PC-3 (cell line): ENCODE data around the gene TRUB2. TPM values are rescaled to one million over a fixed set of nuclear protein-coding genes. Genes with fewer than 3 reads are reported as not detected.

ENCODE experiments used
- ATAC-seq: fragments of 200-7000 bp; cut with Tn5 transposase; 2 replicates; pipeline ENCODE4 v1.9.1; 2020; ENCODE audit warnings: mild to moderate bottlenecking, moderate library complexity
- BruUV-seq: library from RNA; stranded (reverse); fragments of 400-500 nt; replicated peaks from 2 replicates; lab custom pipeline; 2021; lab: Mats Ljungman, UMichigan
- CTCF ChIA-PET: fragments of 300-600 bp; sonication (Branson Sonifier 250); formaldehyde crosslinking; loops from one replicate; lab custom pipeline; 2022; ENCODE audit warnings: antibody characterized with exemption; lab: Charles Lee
- POLR2A ChIA-PET: fragments of 300-600 bp; sonication (Branson Sonifier 250); formaldehyde crosslinking; loops from one replicate; lab custom pipeline; 2022; ENCODE audit warnings: antibody characterized with exemption; ENCODE audit not compliant: unreplicated experiment; lab: Charles Lee
- DNase-seq: peaks from one replicate; pipeline ENCODE4 v3.0.0-alpha.2; 2015
- H2AFZ ChIP-seq: fragments of 300-600 bp; sonication (generic); 2 replicates; pipeline ENCODE4 v1.6.0; 2016; ENCODE audit warnings: antibody characterized with exemption, low read length
- H3F3A ChIP-seq: fragments of 300-600 bp; sonication (generic); one replicate; pipeline ENCODE4 v1.6.0; 2017; ENCODE audit warnings: antibody characterized with exemption, low read length, control low read depth, mild to moderate bottlenecking; ENCODE audit not compliant: unreplicated experiment
- H3K27ac ChIP-seq: fragments of 300-600 bp; sonication (generic); 2 replicates; pipeline ENCODE4 v1.5.1; 2016; ENCODE audit warnings: mild to moderate bottlenecking, low read length
- H3K27me3 ChIP-seq: fragments of 300-600 bp; sonication (generic); 2 replicates; pipeline ENCODE4 v1.6.1; 2016; ENCODE audit warnings: low read length, mixed read lengths
- H3K36me3 ChIP-seq: fragments of 300-600 bp; sonication (generic); 2 replicates; pipeline ENCODE4 v1.6.1; 2016; ENCODE audit warnings: low read depth, mixed run types, low read length, mixed read lengths
- H3K4me1 ChIP-seq: fragments of 300-600 bp; sonication (generic); 2 replicates; pipeline ENCODE4 v1.5.1; 2016; ENCODE audit warnings: low read length; ENCODE audit not compliant: insufficient read depth
- H3K4me2 ChIP-seq: fragments of 300-600 bp; sonication (generic); 2 replicates; pipeline ENCODE4 v1.6.0; 2016; ENCODE audit warnings: low read length
- H3K4me3 ChIP-seq: fragments of 300-600 bp; sonication (generic); 2 replicates; pipeline ENCODE4 v1.5.1; 2016; ENCODE audit warnings: mild to moderate bottlenecking, low read length, mixed read lengths
- H3K79me2 ChIP-seq: fragments of 300-600 bp; sonication (generic); 2 replicates; pipeline ENCODE4 v1.6.1; 2017; ENCODE audit warnings: low read length, mixed read lengths
- H3K9ac ChIP-seq: fragments of 300-600 bp; sonication (generic); 2 replicates; pipeline ENCODE4 v1.6.0; 2016; ENCODE audit warnings: mild to moderate bottlenecking, low read length
- H3K9me2 ChIP-seq: fragments of 300-600 bp; sonication (generic); replicated peaks from 2 replicates; pipeline ENCODE4 v1.6.1; 2016; ENCODE audit warnings: mixed run types, low read length, mixed read lengths
- H3K9me3 ChIP-seq: fragments of 300-600 bp; sonication (generic); 2 replicates; pipeline ENCODE4 v1.6.1; 2016; ENCODE audit warnings: low read length, mixed read lengths
- H4K20me1 ChIP-seq: fragments of 300-600 bp; sonication (generic); 2 replicates; pipeline ENCODE4 v1.6.1; 2016; ENCODE audit warnings: low read length, mixed read lengths
- CTCF ChIP-seq: fragments of 300-600 bp; sonication (generic); conservative IDR thresholded peaks from 2 replicates; pipeline ENCODE4 v1.5.1; 2017; ENCODE audit warnings: antibody characterized with exemption, low read depth, mild to moderate bottlenecking, low read length
- EZH2 ChIP-seq: fragments of 300-600 bp; sonication (generic); IDR thresholded peaks from one replicate; pipeline ENCODE4 v1.6.1; 2017; ENCODE audit warnings: antibody characterized with exemption, mild to moderate bottlenecking, low read length; ENCODE audit not compliant: unreplicated experiment
- EZH2phosphoT487 ChIP-seq: fragments of 300-600 bp; sonication (generic); IDR thresholded peaks from 2 replicates; pipeline ENCODE4 v1.6.1; 2018; ENCODE audit warnings: mild to moderate bottlenecking, antibody characterized with exemption, low read length, borderline replicate concordance
- intact Hi-C: fragments of 100-400 bp; cut with micrococcal nuclease; formaldehyde crosslinking; loops from 2 replicates; pipeline ENCODE4 v1.9.0; 2023
- total RNA-seq: library from RNA; depleted of rRNA; stranded (reverse); fragments of >200 nt; gene quantifications from 2 replicates; pipeline ENCODE4 v1.2.3, GENCODE V29; 2014

Gene TRUB2
- total RNA-seq, 1 experiment from 2014 or later, result 24.9 TPM

DNA sequence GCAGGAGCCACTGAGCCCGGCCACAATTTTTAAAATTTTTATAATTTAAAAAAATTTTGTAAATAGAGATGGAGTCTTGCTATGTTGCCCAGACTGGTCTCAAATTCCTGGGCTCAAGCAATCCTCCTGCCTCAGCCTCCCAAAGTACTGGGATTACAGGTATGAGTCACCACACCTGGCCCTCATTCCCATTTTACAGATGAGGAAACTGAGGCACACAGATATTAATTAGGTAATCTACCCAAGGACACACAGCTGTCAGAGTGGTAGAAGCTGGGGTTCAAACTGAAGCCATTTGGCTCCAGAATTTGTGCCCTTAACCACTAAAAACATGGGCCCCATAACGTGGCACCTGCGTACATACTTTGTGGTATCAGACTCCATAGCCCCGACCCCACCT lies 7.5 kb downstream of the TRUB2 start:
- Histone ChIP-seq H3F3A (no peaks in the 10 kb centered on the region), H3K9me2 (no peaks in the 10 kb centered on the region), H3K4me2 (no peak overlapping the region), H2AFZ (no peak overlapping the region), H3K36me3 (peaks cover 6% of the 10 kb centered on the region; the same call in 1 of the 2 replicates), H3K79me2 (no peaks in the 10 kb centered on the region), H3K27ac (no peak overlapping the region), H3K27me3 (no peaks in the 10 kb centered on the region), H3K4me3 (no peak overlapping the region), H3K9ac (no peak overlapping the region), H3K4me1 (no peaks in the 10 kb centered on the region), H4K20me1 (no peaks in the 10 kb centered on the region), H3K9me3 (no peaks in the 10 kb centered on the region)
- intact Hi-C loops, result no loop called here
- no TSS peak for BruUV-seq
- ATAC-seq (no peak), DNase-seq (no peak)
- ChIA-PET POLR2A (no interaction called here), CTCF (no interaction called here)
- TF ChIP-seq CTCF (no peak), EZH2phosphoT487 (no peak), EZH2 (no peak)

GRCh38 chr9:128310461-128310860 lies 11.8 kb downstream of the TRUB2 start:
- Histone ChIP-seq H3K36me3 (peaks cover 11% of the 10 kb centered on the region; the same call in 1 of the 2 replicates), H3K9ac (no peak overlapping the region), H2AFZ (no peak overlapping the region), H3K9me3 (no peaks in the 10 kb centered on the region), H3K4me3 (no peak overlapping the region), H3K4me2 (no peak overlapping the region), H3K79me2 (no peaks in the 10 kb centered on the region), H4K20me1 (no peaks in the 10 kb centered on the region), H3K4me1 (peaks cover 18% of the 10 kb centered on the region), H3K27me3 (no peaks in the 10 kb centered on the region), H3K27ac (no peak overlapping the region), H3K9me2 (no peaks in the 10 kb centered on the region), H3F3A (no peaks in the 10 kb centered on the region)
- ChIA-PET POLR2A (no interaction called here), CTCF (no interaction called here)
- ATAC-seq (no peak), DNase-seq (no peak)
- intact Hi-C loops, result no loop called here
- no peak for TF ChIP-seq EZH2phosphoT487
- no peak for TF ChIP-seq CTCF
- TF ChIP-seq EZH2, result no peak
- no TSS peak for BruUV-seq

- Histone ChIP-seq H3K27me3 (no peaks in the 10 kb centered on the region), H3K4me3 (no peak overlapping the region), H3K9me2 (no peaks in the 10 kb centered on the region), H3K4me2 (no peak overlapping the region), H3F3A (no peaks in the 10 kb centered on the region), H4K20me1 (no peaks in the 10 kb centered on the region), H3K9me3 (no peaks in the 10 kb centered on the region), H3K27ac (no peak overlapping the region), H3K9ac (no peak overlapping the region), H2AFZ (no peak overlapping the region), H3K4me1 (peaks cover 24% of the 10 kb centered on the region), H3K36me3 (peaks cover 11% of the 10 kb centered on the region; the same call in 1 of the 2 replicates), H3K79me2 (no peaks in the 10 kb centered on the region)
- no peak for DNase-seq
- no peak for ATAC-seq
- BruUV-seq, result no TSS peak
- ChIA-PET POLR2A (no interaction called here), CTCF (interaction anchor here (0.6 kb wide), 1 partner anchor 414 kb away, joined by 3 read pairs; the partner anchor contains the start of gene ZDHHC12)
- no peak for TF ChIP-seq EZH2phosphoT487
- no peak for TF ChIP-seq CTCF
- no peak for TF ChIP-seq EZH2
- intact Hi-C loops, result no loop called here
Observed at GRCh38 chr9:128309551-128309950, 12.7 kb downstream of the TRUB2 start.
